HepG2 (cell line): ENCODE measurements around the gene SAE1.

Experiments used
- HOXA5 ChIP-seq: sonication (generic); formaldehyde crosslinking; IDR thresholded peaks from 2 replicates; pipeline ENCODE4 v1.4.0; 2020; ENCODE audit warnings: missing genetic modification reagents
- KAT7 ChIP-seq: IDR thresholded peaks from 2 replicates; pipeline ENCODE4 v1.6.1; 2018; ENCODE audit warnings: borderline replicate concordance, missing compliant biosample characterization
- NFATC3 ChIP-seq: sonication (generic); formaldehyde crosslinking; IDR thresholded peaks from 2 replicates; pipeline ENCODE4 v1.5.1; 2020; ENCODE audit warnings: mild to moderate bottlenecking, missing genetic modification reagents
- TF ChIP-seq, protein P1 (sequence below): sonication (generic); formaldehyde crosslinking; IDR thresholded peaks from 2 replicates; pipeline ENCODE4 v1.8.1; 2023; ENCODE audit warnings: missing genetic modification reagents, inconsistent platforms, borderline replicate concordance

DNA sequence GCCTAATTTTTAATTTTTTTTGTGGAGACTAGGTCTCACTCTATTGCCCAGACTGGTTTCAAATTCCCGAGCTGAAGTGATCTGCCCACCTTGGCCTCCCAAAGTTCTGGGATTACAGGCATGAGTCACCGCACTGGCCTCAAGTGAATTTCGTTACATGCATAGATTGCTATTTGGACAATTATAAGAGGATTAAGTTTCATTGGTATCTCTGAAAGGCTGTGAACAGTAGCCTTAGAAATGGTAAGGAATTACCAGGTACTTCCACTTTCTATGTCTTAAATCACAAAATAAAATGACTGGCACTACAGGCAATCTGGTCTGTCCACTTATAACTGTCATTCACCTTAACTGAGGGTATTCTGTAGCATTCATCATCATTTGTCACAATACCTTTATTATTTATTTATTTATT lies 122.8 kb downstream of the SAE1 start:
- TF ChIP-seq HOXA5 (no peak), KAT7 (CRISPR knock-in tag) (no peak), NFATC3 (CRISPR knock-in tag) (no peak)
- TF ChIP-seq, protein P1, sequence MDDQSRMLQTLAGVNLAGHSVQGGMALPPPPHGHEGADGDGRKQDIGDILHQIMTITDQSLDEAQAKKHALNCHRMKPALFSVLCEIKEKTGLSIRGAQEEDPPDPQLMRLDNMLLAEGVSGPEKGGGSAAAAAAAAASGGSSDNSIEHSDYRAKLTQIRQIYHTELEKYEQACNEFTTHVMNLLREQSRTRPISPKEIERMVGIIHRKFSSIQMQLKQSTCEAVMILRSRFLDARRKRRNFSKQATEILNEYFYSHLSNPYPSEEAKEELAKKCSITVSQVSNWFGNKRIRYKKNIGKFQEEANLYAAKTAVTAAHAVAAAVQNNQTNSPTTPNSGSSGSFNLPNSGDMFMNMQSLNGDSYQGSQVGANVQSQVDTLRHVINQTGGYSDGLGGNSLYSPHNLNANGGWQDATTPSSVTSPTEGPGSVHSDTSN (CRISPR knock-in tag) = no peak
